GM19372 (cell line): ENCODE measurements around the gene TTC28.

Experiments used
- ATAC-seq: cut with Tn5 transposase; IDR thresholded peaks from one replicate; pipeline ENCODE4 v1.9.1; 2021; ENCODE audit warnings: mild to moderate bottlenecking, low read depth, moderate library complexity; ENCODE audit not compliant: unreplicated experiment

TTC28 gene

GRCh38 chr22:27988704-27989103 is 690.9 kb downstream of the TTC28 start:
- no peak for ATAC-seq

- no peak for ATAC-seq
These were observed 692.1 kb downstream of the TTC28 start for GRCh38 chr22:27987557-27987956.

GRCh38 chr22:27986937-27987336 is 692.7 kb downstream of the TTC28 start:
- ATAC-seq = no peak

GRCh38 chr22:27986459-27986858 is 693.2 kb downstream of the TTC28 start:
- ATAC-seq = no peak

- ATAC-seq = no peak
These were observed 694.0 kb downstream of the TTC28 start for GRCh38 chr22:27985323-27986275.

- no peak for ATAC-seq
These were observed 694.9 kb downstream of the TTC28 start for GRCh38 chr22:27984723-27985122.

- no peak for ATAC-seq
These were observed 695.5 kb downstream of the TTC28 start for GRCh38 chr22:27984001-27984695.

GRCh38 chr22:27983361-27983791 is 696.3 kb downstream of the TTC28 start:
- ATAC-seq = no peak

- no peak for ATAC-seq
These were observed 696.9 kb downstream of the TTC28 start for GRCh38 chr22:27982630-27983180.

GRCh38 chr22:27982106-27982505 is 697.5 kb downstream of the TTC28 start:
- no peak for ATAC-seq

GRCh38 chr22:27980424-27981148 is 699.1 kb downstream of the TTC28 start:
- no peak for ATAC-seq

- ATAC-seq = no peak
These were observed 700.8 kb downstream of the TTC28 start for GRCh38 chr22:27978802-27979201.

- no peak for ATAC-seq
These were observed 701.3 kb downstream of the TTC28 start for GRCh38 chr22:27978317-27978716.

- ATAC-seq = no peak
These were observed 703.1 kb downstream of the TTC28 start for GRCh38 chr22:27976586-27976985.

GRCh38 chr22:27975381-27976013 is 704.1 kb downstream of the TTC28 start:
- ATAC-seq = no peak

GRCh38 chr22:27973846-27974245 is 705.8 kb downstream of the TTC28 start:
- no peak for ATAC-seq

- ATAC-seq = no peak
These were observed 706.6 kb downstream of the TTC28 start for GRCh38 chr22:27972732-27973698.

GRCh38 chr22:27971926-27972325 is 707.7 kb downstream of the TTC28 start:
- no peak for ATAC-seq

GRCh38 chr22:27970596-27971220 is 708.9 kb downstream of the TTC28 start:
- no peak for ATAC-seq
